Muscle of leg (tissue), 16 donors: ENCODE data around the gene SUMO4. TPM values are rescaled to one million over a fixed set of nuclear protein-coding genes. Genes with fewer than 3 reads are reported as not detected.

ENCODE experiments used
- DNase-seq: peaks from one replicate; pipeline ENCODE4 v3.0.0; 2013
- H3K27ac ChIP-seq: one replicate; pipeline ENCODE4 v1.5.1; 2013; ENCODE audit warnings: mild to moderate bottlenecking, low read length, control low read depth
- H3K27me3 ChIP-seq: one replicate; pipeline ENCODE4 v1.6.1; 2013; ENCODE audit warnings: low read length; ENCODE audit not compliant: control insufficient read depth, insufficient read depth
- H3K36me3 ChIP-seq: one replicate; pipeline ENCODE4 v1.6.1; 2013; ENCODE audit warnings: low read length; ENCODE audit not compliant: control insufficient read depth, insufficient read depth
- H3K4me1 ChIP-seq: one replicate; pipeline ENCODE4 v1.6.1; 2013; ENCODE audit warnings: low read length; ENCODE audit not compliant: control insufficient read depth, insufficient read depth
- H3K4me3 ChIP-seq: one replicate; pipeline ENCODE4 v1.5.1; 2013; ENCODE audit warnings: low read length, control low read depth
- H3K9me3 ChIP-seq: replicated peaks from 2 replicates; pipeline ENCODE4 v1.6.1; 2013; ENCODE audit warnings: low read depth, low read length; ENCODE audit not compliant: control insufficient read depth
- WGBS: methylation state at CpG from one replicate; pipeline ENCODE4 v1.1.5; 2013; ENCODE audit warnings: missing lambda C conversion rate; ENCODE audit not compliant: insufficient coverage; 5-methylcytosine and 5-hydroxymethylcytosine counted together
- long read RNA-seq, 11 donors: transcript quantifications; one replicate each; lab custom pipeline, GENCODE V29; 2026
- polyA plus RNA-seq, 8 donors: library from polyadenylated mRNA; unstranded; fragments of 120-200 nt; gene quantifications; one replicate each; pipeline versions ENCODE4 v1.2.1 to v1.2.3, GENCODE V29; 2013; ENCODE audit warnings: inconsistent platforms in 1 of 8, low replicate concordance in 1 of 8; ENCODE audit not compliant: insufficient read length in 8 of 8, insufficient read depth in 1 of 8
- total RNA-seq: library from RNA; stranded (reverse); fragments of 120-200 nt; gene quantifications from one replicate; pipeline ENCODE4 v1.2.4, GENCODE V29; 2013

The SUMO4 gene
- total RNA-seq = 2.2 TPM
- under 1 TPM; 0.19 to 0.43 (median 0.29) TPM for polyA plus RNA-seq
- long read RNA-seq, donor 1 = 0 reads
- long read RNA-seq, donor 2 = 0 reads
- long read RNA-seq, donor 3, partial matches to known transcripts = 0 of 1 reads
- long read RNA-seq, donor 3, other reads (novel, unspliced or antisense) = 0 of 1 reads
- long read RNA-seq, donor 4 = 0 reads
- long read RNA-seq, donor 5 = 0 reads
- long read RNA-seq, donor 6, partial matches to known transcripts = 0 of 1 reads
- long read RNA-seq, donor 6, other reads (novel, unspliced or antisense) = 0 of 1 reads
- long read RNA-seq, donor 7 = 0 reads
- long read RNA-seq, donor 8 = 0 reads
- long read RNA-seq, donor 9 = 0 reads
- long read RNA-seq, donor 10 = 0 reads
- long read RNA-seq, donor 11 = 0 reads

GRCh38 chr6:149400050-149400449 is at the start of gene SUMO4:
Gene SUMO4 (plus strand): TSS chr6:149400262. CDS start chr6:149400392, 130 bp downstream.
- no peak for DNase-seq
- no peaks in the 10 kb centered on the region for H3K9me3 ChIP-seq
- H3K4me1 ChIP-seq = no peaks in the 10 kb centered on the region
- 96% methylated on average over 6 of the region's 11 CpGs for WGBS
- no peak within 1 kb of the TSS for H3K4me3 ChIP-seq
- H3K27ac ChIP-seq = no peak within 1 kb of the TSS
- H3K27me3 ChIP-seq = no peaks in the 10 kb centered on the region
- H3K36me3 ChIP-seq = peaks cover 18% of the 10 kb centered on the region

GRCh38 chr6:149354009-149354408 is 46.1 kb upstream of the SUMO4 start:
- DNase-seq = no peak
- Histone ChIP-seq H3K27ac (no peak overlapping the region), H3K4me1 (no peaks in the 10 kb centered on the region), H3K36me3 (no peaks in the 10 kb centered on the region), H3K4me3 (no peak overlapping the region), H3K27me3 (no peaks in the 10 kb centered on the region), H3K9me3 (no peaks in the 10 kb centered on the region)
- no CpG with 5 or more reads among the region's 2 CpGs for WGBS

GRCh38 chr6:149356081-149356750 is 43.8 kb upstream of the SUMO4 start:
- H3K4me3 ChIP-seq = no peak overlapping the region
- no peaks in the 10 kb centered on the region for H3K4me1 ChIP-seq
- DNase-seq = no peak
- no peak overlapping the region for H3K27ac ChIP-seq
- H3K9me3 ChIP-seq = no peaks in the 10 kb centered on the region
- peaks cover 4% of the 10 kb centered on the region for H3K36me3 ChIP-seq
- WGBS = no CpG with 5 or more reads among the region's 6 CpGs
- no peaks in the 10 kb centered on the region for H3K27me3 ChIP-seq

- peaks cover 5% of the 10 kb centered on the region for H3K36me3 ChIP-seq
- no peak overlapping the region for H3K27ac ChIP-seq
- no peaks in the 10 kb centered on the region for H3K27me3 ChIP-seq
- no peak overlapping the region for H3K4me3 ChIP-seq
- H3K9me3 ChIP-seq = no peaks in the 10 kb centered on the region
- H3K4me1 ChIP-seq = no peaks in the 10 kb centered on the region
- peak; percentile 55 for DNase-seq
- WGBS = 85% methylated on average over 4 of the region's 17 CpGs
Measured at GRCh38 chr6:149357726-149358538, 42.1 kb upstream of the SUMO4 start.

- no peak for DNase-seq
Measured at GRCh38 chr6:149359440-149359839, 40.6 kb upstream of the SUMO4 start.

GRCh38 chr6:149360536-149360935 is 39.5 kb upstream of the SUMO4 start:
- Histone ChIP-seq H3K4me3 (no peak overlapping the region), H3K27me3 (no peaks in the 10 kb centered on the region), H3K36me3 (peaks cover 5% of the 10 kb centered on the region), H3K9me3 (no peaks in the 10 kb centered on the region), H3K27ac (no peak overlapping the region), H3K4me1 (no peaks in the 10 kb centered on the region)
- WGBS = 85% methylated on average over 2 of the region's 3 CpGs
- DNase-seq = no peak

More at GRCh38 chr6:149359440-149359839, 40.6 kb upstream of the SUMO4 start:
- Histone ChIP-seq H3K27ac (no peak overlapping the region), H3K4me1 (no peaks in the 10 kb centered on the region), H3K4me3 (no peak overlapping the region), H3K36me3 (peaks cover 5% of the 10 kb centered on the region), H3K27me3 (no peaks in the 10 kb centered on the region), H3K9me3 (no peaks in the 10 kb centered on the region)

GRCh38 chr6:149362289-149362688 is 37.8 kb upstream of the SUMO4 start:
- Histone ChIP-seq H3K4me3 (no peak overlapping the region), H3K36me3 (peaks cover 5% of the 10 kb centered on the region), H3K27me3 (no peaks in the 10 kb centered on the region), H3K9me3 (no peaks in the 10 kb centered on the region), H3K4me1 (no peaks in the 10 kb centered on the region), H3K27ac (no peak overlapping the region)
- DNase-seq = no peak
- 100% methylated on average over 3 of the region's 5 CpGs for WGBS

GRCh38 chr6:149363154-149363553 is 36.9 kb upstream of the SUMO4 start:
- Histone ChIP-seq H3K4me1 (no peaks in the 10 kb centered on the region), H3K27me3 (no peaks in the 10 kb centered on the region), H3K27ac (no peak overlapping the region), H3K36me3 (peaks cover 5% of the 10 kb centered on the region), H3K9me3 (no peaks in the 10 kb centered on the region), H3K4me3 (no peak overlapping the region)
- no peak for DNase-seq
- no CpG with 5 or more reads among the region's 1 CpG for WGBS

- Histone ChIP-seq H3K4me3 (no peak overlapping the region), H3K36me3 (peaks cover 5% of the 10 kb centered on the region), H3K27ac (no peak overlapping the region), H3K4me1 (no peaks in the 10 kb centered on the region), H3K27me3 (no peaks in the 10 kb centered on the region), H3K9me3 (no peaks in the 10 kb centered on the region)
- WGBS = no CpG with 5 or more reads among the region's 2 CpGs
- DNase-seq = no peak
Measured at GRCh38 chr6:149364557-149364956, 35.5 kb upstream of the SUMO4 start.

- no peak for DNase-seq
- Histone ChIP-seq H3K4me3 (no peak overlapping the region), H3K27ac (no peak overlapping the region), H3K4me1 (no peaks in the 10 kb centered on the region), H3K36me3 (peaks cover 8% of the 10 kb centered on the region), H3K27me3 (no peaks in the 10 kb centered on the region), H3K9me3 (no peaks in the 10 kb centered on the region)
Measured at GRCh38 chr6:149365197-149365596, 34.9 kb upstream of the SUMO4 start.
